Measurements from ENCODE around the gene ITPRIP.

The ITPRIP gene

DNA sequence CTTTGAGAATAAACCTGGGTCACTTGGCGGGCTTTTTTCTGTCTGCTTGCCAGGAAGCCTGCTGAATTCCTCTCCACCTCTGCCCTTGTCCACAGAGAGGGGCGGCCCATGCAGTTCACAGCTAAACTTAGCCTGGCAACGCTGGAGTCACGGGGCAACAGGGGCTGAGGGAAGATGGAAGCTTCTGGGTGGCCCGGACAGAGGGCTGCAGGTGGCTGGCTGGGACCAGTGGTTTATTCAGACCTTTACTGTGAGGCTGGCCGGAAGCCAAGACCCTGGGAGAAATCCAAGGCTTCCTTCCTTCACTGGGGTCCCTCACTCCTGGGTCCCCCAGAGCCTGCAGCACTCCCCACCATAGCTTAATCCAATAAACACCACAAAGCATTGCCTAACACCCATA lies 17.0 kb downstream of the ITPRIP start:
- Histone ChIP-seq H3K9ac (ENCODE audit: low read depth, low read length, poor library complexity) (no peak overlapping the region), H2BK12ac (ENCODE audit: low read length) (no peak overlapping the region), H3K23ac (ENCODE audit: low read depth, low read length, poor library complexity) (no peak overlapping the region), H2AFZ (ENCODE audit: low read length) (no peak overlapping the region), H3K4me3 (ENCODE audit: low read length in 2 of 2) (no peak overlapping the region), H2AK5ac (ENCODE audit: low read depth, low read length) (no peak overlapping the region), H4K91ac (ENCODE audit: low read depth, low read length, poor library complexity) (no peak overlapping the region), H4K8ac (ENCODE audit: low read depth, low read length) (no peak overlapping the region), H3K4ac (ENCODE audit: low read length) (no peak overlapping the region), H3K27me3 (ENCODE audit: control insufficient read depth in 3 of 3, insufficient read depth in 3 of 3, low read depth in 1 of 3, low read length in 3 of 3) (peaks cover 0 to 13% (median 0%) of the 10 kb centered on the region in 3 experiments), H3K14ac (ENCODE audit: low read length) (no peak overlapping the region), H3K4me1 (ENCODE audit: control insufficient read depth in 2 of 2, insufficient read depth in 1 of 2, low read depth in 1 of 2, low read length in 2 of 2) (peaks cover 5 to 10% of the 10 kb centered on the region in 2 donors), H3K79me1 (ENCODE audit: low read depth, low read length) (peaks cover 6% of the 10 kb centered on the region), H2BK120ac (ENCODE audit: low read depth, low read length) (no peak overlapping the region), H2BK5ac (ENCODE audit: low read length) (no peak overlapping the region), H3K18ac (ENCODE audit: low read length) (no peak overlapping the region), H3K9me3 (replicated peaks in 1 of 2; ENCODE audit: control insufficient read depth in 2 of 2, insufficient read depth in 1 of 2, low read depth in 1 of 2, low read length in 2 of 2) (peaks cover 0 to 2% of the 10 kb centered on the region in 2 donors), H3K27ac (replicated peaks; ENCODE audit: low read length) (no peak overlapping the region), H3K36me3 (replicated peaks in 1 of 2; ENCODE audit: control insufficient read depth in 2 of 2, insufficient read depth in 2 of 2, low read length in 2 of 2) (peaks cover 0 to 50% of the 10 kb centered on the region in 2 donors), H3K4me2 (ENCODE audit: insufficient read depth, low read length, poor library complexity, severe bottlenecking) (no peak overlapping the region), H2BK15ac (ENCODE audit: low read length) (no peak overlapping the region)
- no CpG with 5 or more reads among the region's 6 CpGs for WGBS, 2 donors (ENCODE audit: extremely low coverage in 2 of 2, insufficient read length in 2 of 2, insufficient replicate concordance in 1 of 2)
- DNase-seq (ENCODE audit: low spot score) = no peak

DNA sequence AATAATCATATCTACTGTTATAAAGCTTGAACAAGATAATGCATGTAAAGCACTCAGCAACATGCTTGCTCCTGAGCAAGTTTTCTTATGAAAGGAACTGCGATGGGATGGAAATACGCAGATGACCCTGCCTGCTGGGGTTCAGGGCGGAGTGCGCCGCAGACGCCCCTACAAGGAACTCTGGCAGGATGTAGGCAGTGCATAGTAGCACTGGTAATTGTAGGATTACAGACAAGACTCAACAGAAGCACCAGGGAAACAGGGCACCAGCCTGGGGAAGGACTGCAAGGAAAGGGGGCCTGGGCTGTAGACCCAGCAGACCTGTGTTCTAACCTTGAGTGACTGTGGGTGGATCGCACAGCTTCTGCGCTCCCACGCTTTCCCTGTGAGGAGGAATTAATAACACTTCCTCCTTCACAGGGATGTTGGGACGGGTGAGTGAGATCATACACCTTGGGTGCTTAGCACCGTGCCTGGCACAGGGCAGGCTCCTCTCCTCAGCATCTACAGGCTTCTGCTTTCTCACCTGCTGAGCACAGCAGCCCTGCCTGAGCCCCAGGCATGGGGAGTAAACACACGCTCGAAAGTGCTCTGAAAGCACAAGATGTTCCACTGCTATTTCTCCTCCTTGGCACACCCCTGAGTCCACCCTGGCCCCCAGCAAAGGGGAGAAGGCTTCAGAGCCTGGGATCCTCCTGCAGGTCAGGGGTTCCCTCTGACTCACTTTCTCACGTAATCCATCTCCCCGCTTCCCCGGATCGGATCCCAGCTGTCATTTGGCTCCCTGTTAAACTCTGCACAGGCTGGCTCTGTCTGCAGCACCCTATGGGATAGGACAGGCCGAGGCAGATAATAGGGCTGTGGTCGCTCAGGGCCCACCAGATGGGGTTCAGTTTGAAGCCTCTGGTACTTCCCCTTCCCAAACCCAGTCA lies 19.2 kb downstream of the ITPRIP start:
- H3K18ac ChIP-seq (ENCODE audit: low read length) = peak overlapping the region; percentile 54
- no peak overlapping the region for H2BK5ac ChIP-seq (ENCODE audit: low read length)
- peak overlapping the region; percentile 12 for H3K14ac ChIP-seq (ENCODE audit: low read length)
- H3K4me3 ChIP-seq (ENCODE audit: low read length in 2 of 2) = no peak overlapping the region
- no peak overlapping the region for H3K4me2 ChIP-seq (ENCODE audit: insufficient read depth, low read length, poor library complexity, severe bottlenecking)
- H3K79me1 ChIP-seq (ENCODE audit: low read depth, low read length) = peaks cover 6% of the 10 kb centered on the region
- H3K4ac ChIP-seq (ENCODE audit: low read length) = no peak overlapping the region
- H2AK5ac ChIP-seq (ENCODE audit: low read depth, low read length) = peak overlapping the region; percentile 21
- H3K9ac ChIP-seq (ENCODE audit: low read depth, low read length, poor library complexity) = peak overlapping the region; percentile 21
- no peak overlapping the region for H3K23ac ChIP-seq (ENCODE audit: low read depth, low read length, poor library complexity)
- no peak for DNase-seq (ENCODE audit: low spot score)
- no peak overlapping the region for H3K27ac ChIP-seq (replicated peaks; ENCODE audit: low read length)
- peaks cover 5 to 57% of the 10 kb centered on the region in 2 donors for H3K36me3 ChIP-seq (replicated peaks in 1 of 2; ENCODE audit: control insufficient read depth in 2 of 2, insufficient read depth in 2 of 2, low read length in 2 of 2)
- no peak overlapping the region for H2BK12ac ChIP-seq (ENCODE audit: low read length)
- peaks cover 5 to 8% of the 10 kb centered on the region in 2 donors for H3K4me1 ChIP-seq (ENCODE audit: control insufficient read depth in 2 of 2, insufficient read depth in 1 of 2, low read depth in 1 of 2, low read length in 2 of 2)
- H2BK15ac ChIP-seq (ENCODE audit: low read length) = no peak overlapping the region
- H3K27me3 ChIP-seq (ENCODE audit: control insufficient read depth in 3 of 3, insufficient read depth in 3 of 3, low read depth in 1 of 3, low read length in 3 of 3) = peaks cover 0 to 6% (median 0%) of the 10 kb centered on the region in 3 experiments
- peaks cover 0 to 2% of the 10 kb centered on the region in 2 donors for H3K9me3 ChIP-seq (replicated peaks in 1 of 2; ENCODE audit: control insufficient read depth in 2 of 2, insufficient read depth in 1 of 2, low read depth in 1 of 2, low read length in 2 of 2)
- H2BK120ac ChIP-seq (ENCODE audit: low read depth, low read length) = no peak overlapping the region
- no peak overlapping the region for H2AFZ ChIP-seq (ENCODE audit: low read length)
- no peak overlapping the region for H4K91ac ChIP-seq (ENCODE audit: low read depth, low read length, poor library complexity)
- WGBS, 2 donors (ENCODE audit: extremely low coverage in 2 of 2, insufficient read length in 2 of 2, insufficient replicate concordance in 1 of 2) = no CpG with 5 or more reads among the region's 19 CpGs
- H4K8ac ChIP-seq (ENCODE audit: low read depth, low read length) = no peak overlapping the region

DNA sequence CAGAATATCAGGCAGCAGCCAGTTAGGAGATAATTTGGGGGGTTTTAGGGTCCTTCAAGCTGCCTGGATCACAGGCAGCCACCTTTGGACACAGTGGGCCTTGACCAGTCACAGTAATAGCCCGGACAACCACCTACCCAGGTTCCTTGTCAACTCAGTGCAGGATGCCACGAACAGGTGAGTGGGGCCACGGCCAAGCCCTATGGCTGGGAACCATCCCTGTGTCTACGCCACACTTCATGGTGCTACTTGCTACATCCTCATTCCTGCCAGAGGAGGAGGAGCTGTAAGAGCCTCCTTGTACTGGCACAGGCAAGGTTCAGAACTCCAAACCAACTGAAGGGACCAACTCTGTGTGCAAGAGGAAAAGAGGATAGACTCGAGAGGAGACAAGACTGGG lies 19.9 kb downstream of the ITPRIP start:
- Histone ChIP-seq H2BK12ac (ENCODE audit: low read length) (no peak overlapping the region), H3K14ac (ENCODE audit: low read length) (no peak overlapping the region), H2AFZ (ENCODE audit: low read length) (no peak overlapping the region), H3K4me2 (ENCODE audit: insufficient read depth, low read length, poor library complexity, severe bottlenecking) (no peak overlapping the region), H2BK5ac (ENCODE audit: low read length) (no peak overlapping the region), H3K27ac (replicated peaks; ENCODE audit: low read length) (no peak overlapping the region), H3K9me3 (replicated peaks in 1 of 2; ENCODE audit: control insufficient read depth in 2 of 2, insufficient read depth in 1 of 2, low read depth in 1 of 2, low read length in 2 of 2) (no peaks in the 10 kb centered on the region), H3K9ac (ENCODE audit: low read depth, low read length, poor library complexity) (no peak overlapping the region), H3K18ac (ENCODE audit: low read length) (no peak overlapping the region), H3K4me3 (ENCODE audit: low read length in 2 of 2) (no peak overlapping the region), H3K4me1 (ENCODE audit: control insufficient read depth in 2 of 2, insufficient read depth in 1 of 2, low read depth in 1 of 2, low read length in 2 of 2) (peaks cover 5 to 8% of the 10 kb centered on the region in 2 donors), H4K91ac (ENCODE audit: low read depth, low read length, poor library complexity) (no peak overlapping the region), H4K8ac (ENCODE audit: low read depth, low read length) (no peak overlapping the region), H3K4ac (ENCODE audit: low read length) (no peak overlapping the region), H3K79me1 (ENCODE audit: low read depth, low read length) (no peaks in the 10 kb centered on the region), H3K36me3 (replicated peaks in 1 of 2; ENCODE audit: control insufficient read depth in 2 of 2, insufficient read depth in 2 of 2, low read length in 2 of 2) (peaks cover 10 to 59% of the 10 kb centered on the region in 2 donors), H2BK15ac (ENCODE audit: low read length) (no peak overlapping the region), H2BK120ac (ENCODE audit: low read depth, low read length) (no peak overlapping the region), H3K23ac (ENCODE audit: low read depth, low read length, poor library complexity) (no peak overlapping the region), H2AK5ac (ENCODE audit: low read depth, low read length) (no peak overlapping the region), H3K27me3 (ENCODE audit: control insufficient read depth in 3 of 3, insufficient read depth in 3 of 3, low read depth in 1 of 3, low read length in 3 of 3) (peaks cover 0 to 2% (median 0%) of the 10 kb centered on the region in 3 experiments)
- no CpG with 5 or more reads among the region's 5 CpGs for WGBS, 2 donors (ENCODE audit: extremely low coverage in 2 of 2, insufficient read length in 2 of 2, insufficient replicate concordance in 1 of 2)
- no peak for DNase-seq (ENCODE audit: low spot score)

DNA sequence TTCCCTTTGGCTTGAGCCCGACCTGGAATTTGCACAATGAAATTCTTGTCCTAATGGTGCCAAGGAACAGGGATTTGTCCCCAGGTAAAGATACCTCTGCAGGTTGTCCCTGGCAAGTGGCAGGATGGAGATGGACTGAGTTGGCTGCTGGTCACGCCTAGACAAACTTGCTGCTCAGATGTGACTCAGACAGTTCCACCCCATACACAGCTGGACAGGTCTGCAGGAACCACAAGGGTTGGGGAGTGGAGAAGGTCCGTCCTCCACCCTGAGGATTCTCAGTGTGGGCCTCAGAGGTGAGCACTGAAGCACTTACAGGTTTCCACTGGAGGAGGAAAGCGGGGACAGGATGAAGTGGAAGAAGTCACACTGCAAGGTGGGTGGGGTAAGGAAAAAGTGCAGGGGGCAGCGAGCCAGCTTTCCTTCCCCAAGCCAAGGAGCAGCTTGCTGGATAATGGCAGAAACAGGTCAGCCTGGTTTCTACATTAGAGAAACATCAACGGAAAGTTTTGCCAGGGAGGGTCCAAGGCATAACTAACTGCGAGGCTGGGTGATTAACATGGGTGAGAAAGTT lies 20.5 kb downstream of the ITPRIP start:
- no peak overlapping the region for H2BK12ac ChIP-seq (ENCODE audit: low read length)
- H2AK5ac ChIP-seq (ENCODE audit: low read depth, low read length) = no peak overlapping the region
- H2BK120ac ChIP-seq (ENCODE audit: low read depth, low read length) = no peak overlapping the region
- no peak overlapping the region for H3K4me2 ChIP-seq (ENCODE audit: insufficient read depth, low read length, poor library complexity, severe bottlenecking)
- H3K4ac ChIP-seq (ENCODE audit: low read length) = no peak overlapping the region
- H3K23ac ChIP-seq (ENCODE audit: low read depth, low read length, poor library complexity) = no peak overlapping the region
- peaks cover 1% of the 10 kb centered on the region for H3K79me1 ChIP-seq (ENCODE audit: low read depth, low read length)
- no peaks in the 10 kb centered on the region for H3K9me3 ChIP-seq (replicated peaks in 1 of 2; ENCODE audit: control insufficient read depth in 2 of 2, insufficient read depth in 1 of 2, low read depth in 1 of 2, low read length in 2 of 2)
- no peak overlapping the region for H3K18ac ChIP-seq (ENCODE audit: low read length)
- DNase-seq (ENCODE audit: low spot score) = no peak
- no peak overlapping the region for H3K4me3 ChIP-seq (ENCODE audit: low read length in 2 of 2)
- H3K27me3 ChIP-seq (ENCODE audit: control insufficient read depth in 3 of 3, insufficient read depth in 3 of 3, low read depth in 1 of 3, low read length in 3 of 3) = peaks cover 0 to 2% (median 0%) of the 10 kb centered on the region in 3 experiments
- H4K91ac ChIP-seq (ENCODE audit: low read depth, low read length, poor library complexity) = no peak overlapping the region
- no peak overlapping the region for H3K14ac ChIP-seq (ENCODE audit: low read length)
- H3K4me1 ChIP-seq (ENCODE audit: control insufficient read depth in 2 of 2, insufficient read depth in 1 of 2, low read depth in 1 of 2, low read length in 2 of 2) = peaks cover 5 to 8% of the 10 kb centered on the region in 2 donors
- no peak overlapping the region for H2AFZ ChIP-seq (ENCODE audit: low read length)
- H3K9ac ChIP-seq (ENCODE audit: low read depth, low read length, poor library complexity) = no peak overlapping the region
- H2BK5ac ChIP-seq (ENCODE audit: low read length) = no peak overlapping the region
- H3K36me3 ChIP-seq (replicated peaks in 1 of 2; ENCODE audit: control insufficient read depth in 2 of 2, insufficient read depth in 2 of 2, low read length in 2 of 2) = peaks cover 12 to 59% of the 10 kb centered on the region in 2 donors
- no peak overlapping the region for H4K8ac ChIP-seq (ENCODE audit: low read depth, low read length)
- H2BK15ac ChIP-seq (ENCODE audit: low read length) = no peak overlapping the region
- no CpG with 5 or more reads among the region's 7 CpGs for WGBS, 2 donors (ENCODE audit: extremely low coverage in 2 of 2, insufficient read length in 2 of 2, insufficient replicate concordance in 1 of 2)
- H3K27ac ChIP-seq (replicated peaks; ENCODE audit: low read length) = no peak overlapping the region
